ENCODE results near the gene SNRPD3.
"Not testable (repeated sequence)": the region's sequence is repeated elsewhere in the genome, so short reads cannot be mapped to it uniquely, and the experiment has no call there.

DNA sequence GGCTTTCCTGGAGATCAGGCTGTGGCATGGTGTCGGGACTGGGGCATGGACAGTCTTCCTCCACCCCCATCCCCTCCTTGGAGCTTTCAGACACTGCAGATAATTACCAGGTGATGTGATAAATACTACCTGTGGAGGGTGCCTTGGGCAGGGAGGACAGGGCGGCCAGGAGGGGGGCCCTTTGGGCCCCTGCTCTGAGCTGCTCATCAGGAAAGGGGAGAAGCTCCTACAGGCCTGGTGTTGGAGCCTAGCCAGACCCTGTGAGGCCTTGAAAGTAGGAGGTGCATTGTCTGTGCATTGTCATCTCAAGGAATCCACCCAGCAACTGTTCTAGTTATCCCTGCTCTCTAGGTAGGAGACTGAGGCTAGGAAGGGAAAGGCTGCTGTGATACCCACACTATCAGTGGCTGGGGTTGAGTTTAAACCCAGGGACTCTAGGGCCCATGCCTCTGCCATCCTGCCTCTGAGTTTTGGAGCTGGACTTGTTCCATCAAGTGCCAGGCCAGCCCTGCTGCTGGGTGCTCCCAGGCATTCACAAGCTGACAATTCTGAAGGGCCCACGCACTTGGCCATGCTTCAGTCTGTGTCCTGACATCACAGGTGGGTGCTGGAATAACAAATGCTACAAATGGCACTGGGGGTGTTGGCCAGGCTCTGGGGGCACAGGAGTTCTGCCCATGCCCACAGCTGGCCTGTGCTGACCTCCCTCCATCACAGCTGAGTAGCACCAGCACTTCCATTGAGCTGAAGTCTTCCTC, 44.3 kb downstream of the SNRPD3 start:
- not testable (repeated sequence) for TF ChIP-seq POLR2AphosphoS5 (IDR thresholded peaks at IDR 0.05); POLR2A (IDR thresholded peaks at IDR 0.05; ENCODE audit: low read depth); CTCF (IDR thresholded peaks at IDR 0.05); EP300 (IDR thresholded peaks at IDR 0.05)
